WTC11 (cell line): ENCODE results near the gene CHD6.

ENCODE experiments used
- CTCF ChIP-seq: fragments of 200-600 bp; IDR thresholded peaks from 2 replicates; pipeline ENCODE4 v1.8.0; 2022; ENCODE audit warnings: antibody characterized with exemption
- ERG ChIP-seq: fragments of 250-450 bp; sonication (Bioruptor Pico); IDR thresholded peaks from 2 replicates; pipeline ENCODE4 v1.8.0; 2021; ENCODE audit warnings: mild to moderate bottlenecking
- MAX ChIP-seq: sonication (generic); formaldehyde crosslinking; IDR thresholded peaks from 2 replicates; pipeline ENCODE4 v1.8.0; 2022; ENCODE audit warnings: mild to moderate bottlenecking, missing genetic modification reagents
- NFE2L1 ChIP-seq: sonication (generic); formaldehyde crosslinking; IDR thresholded peaks from 2 replicates; pipeline ENCODE4 v1.8.1; 2023; ENCODE audit warnings: missing genetic modification reagents
- RORB ChIP-seq: fragments of 250-450 bp; sonication (Bioruptor Pico); IDR thresholded peaks from 2 replicates; pipeline ENCODE4 v1.9.0; 2021; ENCODE audit warnings: mild to moderate bottlenecking
- SMAD4 ChIP-seq: sonication (generic); formaldehyde crosslinking; IDR thresholded peaks from 2 replicates; pipeline ENCODE4 v1.8.0; 2022; ENCODE audit warnings: mild to moderate bottlenecking, missing genetic modification reagents
- SOX15 ChIP-seq: fragments of 250-450 bp; sonication (Bioruptor Pico); IDR thresholded peaks from 2 replicates; pipeline ENCODE4 v1.9.0; 2021; ENCODE audit warnings: mild to moderate bottlenecking
- STAT6 ChIP-seq: sonication (generic); formaldehyde crosslinking; conservative IDR thresholded peaks from 2 replicates; pipeline ENCODE4 v1.8.1; 2023; ENCODE audit warnings: mild to moderate bottlenecking, low read depth, missing genetic modification reagents, moderate library complexity
- TCF7 ChIP-seq: sonication (generic); formaldehyde crosslinking; IDR thresholded peaks from 2 replicates; pipeline ENCODE4 v1.8.0; 2022; ENCODE audit warnings: mild to moderate bottlenecking, low read depth, missing genetic modification reagents, moderate library complexity
- ZNF232 ChIP-seq: sonication (generic); formaldehyde crosslinking; IDR thresholded peaks from 2 replicates; pipeline ENCODE4 v1.8.0; 2022; ENCODE audit warnings: mild to moderate bottlenecking, missing genetic modification reagents

- TF ChIP-seq NFE2L1 (CRISPR knock-in tag) (no peak), CTCF (no peak), SMAD4 (CRISPR knock-in tag) (no peak), STAT6 (no peak), TCF7 (CRISPR knock-in tag) (no peak), ZNF232 (CRISPR knock-in tag) (no peak), ERG (CRISPR knock-in tag) (no peak), SOX15 (CRISPR knock-in tag) (no peak), MAX (CRISPR knock-in tag) (no peak), RORB (CRISPR knock-in tag) (no peak)
Measured at GRCh38 chr20:41598719-41599118, 19.5 kb downstream of the CHD6 start.
